Calu3 (cell line): ENCODE data around the gene CCDC73. TPM values are rescaled to one million over a fixed set of nuclear protein-coding genes. Genes with fewer than 3 reads are reported as not detected.
A peak's percentile ranks its signal among the peaks of the same experiment; 100 is the strongest.
"Not testable (repeated sequence)": the region's sequence is repeated elsewhere in the genome, so short reads cannot be mapped to it uniquely, and the experiment has no call there.

Experiments
- BruUV-seq: library from RNA; stranded (reverse); fragments of 400-500 nt; replicated peaks from 2 replicates; lab custom pipeline; 2021; lab: Mats Ljungman, UMichigan
- CTCF ChIA-PET: fragments of 300-600 bp; sonication (Branson Sonifier 250); formaldehyde crosslinking; loops from one replicate; lab custom pipeline; 2022; ENCODE audit warnings: antibody characterized with exemption; lab: Charles Lee
- DNase-seq: peaks from one replicate; pipeline ENCODE4 v3.0.0; 2022
- H3K27ac Mint-ChIP-seq: one replicate; pipeline ENCODE4 v1.8.0; 2022; ENCODE audit warnings: mixed read lengths; ENCODE audit not compliant: unreplicated experiment
- H3K27me3 Mint-ChIP-seq: one replicate; pipeline ENCODE4 v1.8.0; 2022; ENCODE audit warnings: mixed read lengths; ENCODE audit not compliant: unreplicated experiment
- H3K36me3 Mint-ChIP-seq: one replicate; pipeline ENCODE4 v1.8.0; 2022; ENCODE audit warnings: mild to moderate bottlenecking, moderate library complexity, mixed read lengths; ENCODE audit not compliant: insufficient read depth, unreplicated experiment
- H3K4me1 Mint-ChIP-seq: one replicate; pipeline ENCODE4 v1.8.0; 2022; ENCODE audit warnings: mild to moderate bottlenecking, low read depth, mixed read lengths; ENCODE audit not compliant: unreplicated experiment
- H3K4me3 Mint-ChIP-seq: one replicate; pipeline ENCODE4 v1.8.0; 2022; ENCODE audit warnings: mild to moderate bottlenecking, low read depth, moderate library complexity, mixed read lengths; ENCODE audit not compliant: unreplicated experiment
- H3K9me3 Mint-ChIP-seq: one replicate; pipeline ENCODE4 v1.8.0; 2022; ENCODE audit warnings: low read depth, mixed read lengths; ENCODE audit not compliant: unreplicated experiment
- CTCF ChIP-seq: fragments of 200-600 bp; IDR thresholded peaks from one replicate; pipeline ENCODE4 v1.8.0; 2022; ENCODE audit warnings: antibody characterized with exemption; ENCODE audit not compliant: unreplicated experiment
- intact Hi-C: fragments of 100-400 bp; cut with micrococcal nuclease; formaldehyde crosslinking; loops from one replicate; pipeline ENCODE4 v1.10.0; 2022; ENCODE audit not compliant: unreplicated experiment
- total RNA-seq: library from RNA; stranded (reverse); gene quantifications from 2 replicates; pipeline ENCODE4 v1.2.3, GENCODE V29; 2022

Gene CCDC73
- total RNA-seq, 1 experiment from 2014 or later: not detected

GRCh38 chr11:32827276-32827675 lies 32.8 kb upstream of the CCDC73 start:
- DNase-seq: no peak
- CTCF ChIA-PET: no interaction called here
- Mint-ChIP-seq H3K36me3 (peaks cover 27% of the 10 kb centered on the region), H3K27me3 (no peaks in the 10 kb centered on the region), H3K9me3 (no peaks in the 10 kb centered on the region), H3K4me1 (peaks cover 30% of the 10 kb centered on the region), H3K27ac (no peak overlapping the region), H3K4me3 (no peak overlapping the region)
- no TSS peak for BruUV-seq
- intact Hi-C loops: no loop called here
- TF ChIP-seq CTCF: no peak

DNA sequence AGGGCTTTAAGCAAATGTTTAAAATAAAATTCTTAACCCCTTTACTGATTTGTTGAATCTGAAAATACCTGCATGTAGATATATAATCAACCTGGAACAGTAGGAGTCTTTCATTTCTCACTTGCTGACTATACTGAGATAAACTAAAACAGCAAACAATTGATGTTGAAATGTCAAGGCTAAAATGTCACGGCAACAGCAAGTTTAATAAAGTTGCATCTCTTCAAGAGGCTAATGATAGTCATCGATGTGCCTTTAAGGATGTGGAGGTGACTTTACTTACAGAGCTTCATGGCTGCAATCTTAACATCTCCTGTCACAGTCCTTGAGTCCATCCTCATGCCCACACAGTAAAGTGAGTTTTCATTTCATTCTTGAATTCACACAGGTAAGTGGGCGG lies 31.7 kb upstream of the CCDC73 start:
- no peaks in the 10 kb centered on the region for H3K9me3 Mint-ChIP-seq
- DNase-seq: no peak
- peaks cover 35% of the 10 kb centered on the region for H3K4me1 Mint-ChIP-seq
- intact Hi-C loops: no loop called here
- peaks cover 24% of the 10 kb centered on the region for H3K36me3 Mint-ChIP-seq
- BruUV-seq: no TSS peak
- CTCF ChIA-PET: interaction anchor here (0.7 kb wide), 1 partner anchor 685 kb away, joined by 3 read pairs; no protein-coding TSS in a partner anchor
- no peak overlapping the region for H3K4me3 Mint-ChIP-seq
- no peak for TF ChIP-seq CTCF
- H3K27ac Mint-ChIP-seq: no peak overlapping the region
- no peaks in the 10 kb centered on the region for H3K27me3 Mint-ChIP-seq

GRCh38 chr11:32823617-32824016 lies 29.2 kb upstream of the CCDC73 start:
- H3K36me3 Mint-ChIP-seq, H3K27me3 Mint-ChIP-seq, H3K4me3 Mint-ChIP-seq, H3K9me3 Mint-ChIP-seq, CTCF ChIA-PET, DNase-seq, BruUV-seq, H3K27ac Mint-ChIP-seq: not testable (repeated sequence)
- intact Hi-C loops: loop anchor here (5.0 kb wide), 1 partner anchor 69 kb away; the partner anchor contains the start of gene QSER1
- peaks cover 34% of the 10 kb centered on the region for H3K4me1 Mint-ChIP-seq

DNA sequence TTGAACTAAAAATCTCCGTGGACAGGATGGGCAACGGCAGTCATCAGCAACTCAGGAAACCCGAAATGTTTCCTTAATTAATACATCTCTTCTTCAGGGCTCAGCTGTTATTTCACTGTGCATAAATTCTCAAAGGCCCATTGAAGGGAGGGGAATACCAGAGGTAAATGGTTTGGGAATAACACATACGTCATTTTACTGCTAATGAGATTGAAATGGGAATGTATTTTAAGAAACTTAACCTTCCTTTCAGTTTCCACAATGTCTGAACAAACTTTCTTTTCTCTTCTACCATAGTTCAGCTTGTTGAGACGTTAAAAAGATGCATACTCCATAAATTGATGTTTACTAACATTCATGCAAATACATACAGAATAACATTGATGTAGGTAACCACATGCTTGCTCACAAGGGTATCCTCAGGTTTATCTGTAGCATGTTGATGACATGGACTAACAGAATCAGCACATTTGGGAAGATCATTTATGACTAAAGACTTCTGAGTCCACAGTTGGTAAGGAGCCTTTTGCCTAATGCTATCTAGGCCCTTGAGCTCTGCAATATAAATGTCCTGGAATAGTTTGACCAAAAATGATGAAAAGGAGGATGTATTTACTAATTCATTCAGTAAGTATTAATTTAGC lies 27.6 kb upstream of the CCDC73 start:
- H3K4me3 Mint-ChIP-seq: peak overlapping the region; percentile 31
- peak overlapping the region; percentile 74 for H3K27ac Mint-ChIP-seq
- intact Hi-C loops: loop anchor here (5.0 kb wide), 1 partner anchor 70 kb away; the partner anchor contains the start of gene QSER1
- no peak for DNase-seq
- BruUV-seq: no TSS peak
- H3K4me1 Mint-ChIP-seq: peaks cover 36% of the 10 kb centered on the region
- CTCF ChIA-PET: interaction anchor here (1.3 kb wide), 1 partner anchor 8 kb away, joined by 4 read pairs; no protein-coding TSS in a partner anchor
- H3K27me3 Mint-ChIP-seq: no peaks in the 10 kb centered on the region
- no peak for TF ChIP-seq CTCF
- no peaks in the 10 kb centered on the region for H3K9me3 Mint-ChIP-seq
- peaks cover 6% of the 10 kb centered on the region for H3K36me3 Mint-ChIP-seq

- H3K27me3 Mint-ChIP-seq: no peaks in the 10 kb centered on the region
- no TSS peak for BruUV-seq
- no peaks in the 10 kb centered on the region for H3K9me3 Mint-ChIP-seq
- peaks cover 37% of the 10 kb centered on the region for H3K4me1 Mint-ChIP-seq
- peak overlapping the region; percentile 31 for H3K4me3 Mint-ChIP-seq
- no peak for TF ChIP-seq CTCF
- peak overlapping the region; percentile 74 for H3K27ac Mint-ChIP-seq
- peaks cover 6% of the 10 kb centered on the region for H3K36me3 Mint-ChIP-seq
- intact Hi-C loops: loop anchor here (5.0 kb wide), 1 partner anchor 71 kb away; the partner anchor contains the start of gene QSER1
- peak; percentile 33 for DNase-seq
- CTCF ChIA-PET: interaction anchor here (1.3 kb wide), 1 partner anchor 9 kb away, joined by 4 read pairs; no protein-coding TSS in a partner anchor
Measured at GRCh38 chr11:32821517-32821916, 27.1 kb upstream of the CCDC73 start.
